PFSK-1 (cell line): ENCODE data around the gene UST.

Experiments
- FOXP2 ChIP-seq: optimal IDR thresholded peaks from 2 replicates; pipeline ENCODE3; 2011; ENCODE audit warnings: borderline replicate concordance, control low read depth, inconsistent platforms; ENCODE audit not compliant: insufficient read depth; ENCODE audit errors: extremely low read length, extremely low read depth
- POLR2AphosphoS5 ChIP-seq: IDR thresholded peaks from 2 replicates; pipeline ENCODE4 v1.6.1; 2012; ENCODE audit warnings: low read depth, mild to moderate bottlenecking, control low read depth, low read length, moderate library complexity
- REST ChIP-seq, 2 experiments: IDR thresholded peaks; 2 replicates each; pipeline versions ENCODE4 v1.6.1 to v1.8.0; 2011 to 2012; ENCODE audit warnings: low read depth in 2 of 2, low read length in 2 of 2, control low read depth in 1 of 2, inconsistent platforms in 1 of 2, mild to moderate bottlenecking in 1 of 2, moderate library complexity in 1 of 2; ENCODE audit not compliant: insufficient read depth in 1 of 2
- SIN3A ChIP-seq: IDR thresholded peaks from 2 replicates; pipeline ENCODE4 v1.6.1; 2012; ENCODE audit warnings: mild to moderate bottlenecking, low read length, moderate library complexity, borderline replicate concordance; ENCODE audit not compliant: insufficient read depth
- TAF1 ChIP-seq: IDR thresholded peaks from 2 replicates; pipeline ENCODE4 v1.6.1; 2012; ENCODE audit warnings: low read length, control low read depth, borderline replicate concordance; ENCODE audit not compliant: insufficient read depth

UST gene

GRCh38 chr6:148791372-148791771 lies 44.5 kb downstream of the UST start:
- TF ChIP-seq POLR2AphosphoS5: no peak
- TF ChIP-seq TAF1: no peak
- no peak for TF ChIP-seq REST (IDR thresholded peaks at IDR 0.05; ENCODE audit: insufficient read depth in 1 of 2, low read depth in 2 of 2, low read length in 2 of 2)
- TF ChIP-seq FOXP2: no peak
- no peak for TF ChIP-seq SIN3A

- TF ChIP-seq SIN3A (no peak), POLR2AphosphoS5 (no peak), TAF1 (no peak), FOXP2 (no peak), REST (IDR thresholded peaks at IDR 0.05; ENCODE audit: insufficient read depth in 1 of 2, low read depth in 2 of 2, low read length in 2 of 2) (no peak)
Observed at GRCh38 chr6:148793721-148794120, 46.9 kb downstream of the UST start.

- TF ChIP-seq TAF1 (no peak), FOXP2 (no peak), POLR2AphosphoS5 (no peak), SIN3A (no peak), REST (IDR thresholded peaks at IDR 0.05; ENCODE audit: insufficient read depth in 1 of 2, low read depth in 2 of 2, low read length in 2 of 2) (no peak)
Observed at GRCh38 chr6:148794797-148795196, 48.0 kb downstream of the UST start.

- TF ChIP-seq POLR2AphosphoS5 (no peak), REST (IDR thresholded peaks at IDR 0.05; ENCODE audit: insufficient read depth in 1 of 2, low read depth in 2 of 2, low read length in 2 of 2) (no peak), SIN3A (no peak), FOXP2 (no peak), TAF1 (no peak)
Observed at GRCh38 chr6:148795563-148795962, 48.7 kb downstream of the UST start.

GRCh38 chr6:148799647-148800046 lies 52.8 kb downstream of the UST start:
- no peak for TF ChIP-seq POLR2AphosphoS5
- no peak for TF ChIP-seq FOXP2
- no peak for TF ChIP-seq SIN3A
- TF ChIP-seq TAF1: no peak
- no peak for TF ChIP-seq REST (IDR thresholded peaks at IDR 0.05; ENCODE audit: insufficient read depth in 1 of 2, low read depth in 2 of 2, low read length in 2 of 2)
